SK-N-SH (cell line): ENCODE results near the gene AFF3. TPM values are rescaled to one million over a fixed set of nuclear protein-coding genes. Genes with fewer than 3 reads are reported as not detected.
A peak's percentile ranks its signal among the peaks of the same experiment; 100 is the strongest.

ENCODE experiments used
- CTCF ChIA-PET: fragments of 300-600, 350-600 bp; formaldehyde crosslinking; extraction: SDS; loops from one replicate; lab custom pipeline; 2021; lab: Yijun Ruan, JAX
- POLR2A ChIA-PET: fragments of 350-600 bp; sonication (Branson Sonifier 250); formaldehyde crosslinking; extraction: SDS; loops from one replicate; lab custom pipeline; 2020; ENCODE audit warnings: antibody characterized with exemption, inconsistent platforms; lab: Yijun Ruan, JAX
- DNase-seq: peaks from one replicate; pipeline ENCODE4 v3.0.0; 2012
- H2AFZ ChIP-seq: fragments of 200-600 bp; sonication (generic); 2 replicates; pipeline ENCODE4 v1.8.1; 2016; ENCODE audit warnings: antibody characterized with exemption, mild to moderate bottlenecking, low read depth
- H3F3A ChIP-seq: fragments of 200-600 bp; sonication (generic); replicated peaks from 2 replicates; pipeline ENCODE3; 2016; ENCODE audit warnings: antibody characterized with exemption, mild to moderate bottlenecking; ENCODE audit not compliant: insufficient read depth
- H3K27ac ChIP-seq, 2 experiments: fragments of 200-500 bp in 1 of 2; fragments of 200-600 bp in 1 of 2; sonication (Bioruptor generic) in 1 of 2; sonication (generic), shearing (Covaris generic) in 1 of 2; 2 replicates each; pipeline versions ENCODE4 v1.5.1 to v1.6.1; 2014 to 2016; ENCODE audit warnings: low read depth in 2 of 2, inconsistent platforms in 1 of 2, low read length in 1 of 2, mild to moderate bottlenecking in 1 of 2, mixed read lengths in 1 of 2
- H3K27me3 ChIP-seq: fragments of 200-600 bp; sonication (generic), shearing (Covaris generic); 2 replicates; pipeline ENCODE4 v1.6.1; 2016; ENCODE audit warnings: mixed run types; ENCODE audit not compliant: insufficient read depth
- H3K36me3 ChIP-seq, 2 experiments: fragments of 200-500 bp in 1 of 2; fragments of 200-600 bp in 1 of 2; sonication (Bioruptor generic) in 1 of 2; sonication (generic) in 1 of 2; replicated peaks in 1 of 2; 2 replicates each; pipeline versions ENCODE3 to v1.5.1; 2014 to 2016; ENCODE audit warnings: low read length in 1 of 2, mild to moderate bottlenecking in 1 of 2; ENCODE audit not compliant: insufficient read depth in 2 of 2, control insufficient read depth in 1 of 2
- H3K4me1 ChIP-seq, 2 experiments: fragments of 200-500 bp in 1 of 2; fragments of 200-600 bp in 1 of 2; sonication (Bioruptor generic) in 1 of 2; sonication (generic), shearing (Covaris generic) in 1 of 2; 2 replicates each; pipeline versions ENCODE4 v1.5.1 to v1.6.1; 2014 to 2016; ENCODE audit warnings: low read depth in 1 of 2, low read length in 1 of 2, mixed run types in 1 of 2; ENCODE audit not compliant: insufficient read depth in 2 of 2, control insufficient read depth in 1 of 2
- H3K4me2 ChIP-seq: fragments of 200-600 bp; sonication (generic), shearing (Covaris generic); 2 replicates; pipeline ENCODE4 v1.6.1; 2017; ENCODE audit warnings: mixed run types
- H3K4me3 ChIP-seq, 2 experiments: fragments of 200-500 bp in 1 of 2; fragments of 200-600 bp in 1 of 2; sonication (Bioruptor generic) in 1 of 2; sonication (generic), shearing (Covaris generic) in 1 of 2; 2 replicates each; pipeline versions ENCODE4 v1.5.1 to v1.8.1; 2014 to 2016; ENCODE audit warnings: low read depth in 2 of 2, inconsistent platforms in 1 of 2, low read length in 1 of 2, mild to moderate bottlenecking in 1 of 2, mixed read lengths in 1 of 2, moderate library complexity in 1 of 2
- H3K79me2 ChIP-seq: fragments of 200-600 bp; sonication (generic); 2 replicates; pipeline ENCODE4 v1.8.1; 2017; ENCODE audit warnings: mild to moderate bottlenecking; ENCODE audit not compliant: insufficient read depth
- H3K9ac ChIP-seq: fragments of 200-600 bp; sonication (generic); 2 replicates; pipeline ENCODE4 v1.6.1; 2017; ENCODE audit warnings: mixed run types
- H3K9me2 ChIP-seq: fragments of 200-600 bp; sonication (generic); 2 replicates; pipeline ENCODE4 v1.6.1; 2017; ENCODE audit warnings: mixed run types
- H3K9me3 ChIP-seq: fragments of 200-600 bp; sonication (generic); 2 replicates; pipeline ENCODE4 v1.6.1; 2017; ENCODE audit warnings: mixed run types, mild to moderate bottlenecking, moderate library complexity
- H4K20me1 ChIP-seq: fragments of 200-600 bp; sonication (generic); 2 replicates; pipeline ENCODE4 v1.6.1; 2017; ENCODE audit warnings: mild to moderate bottlenecking, mixed run types; ENCODE audit not compliant: insufficient read depth
- CHD2 ChIP-seq: fragments of 150-350 bp; IDR thresholded peaks from 2 replicates; pipeline ENCODE4 v1.6.1; 2018; ENCODE audit warnings: low read length; ENCODE audit not compliant: partially characterized antibody
- GABPA ChIP-seq: IDR thresholded peaks from 2 replicates; pipeline ENCODE4 v1.4.0; 2012; ENCODE audit warnings: low read depth, mild to moderate bottlenecking
- GATA2 ChIP-seq: sonication (generic); formaldehyde crosslinking; IDR thresholded peaks from 2 replicates; pipeline ENCODE4 v1.5.0; 2020; ENCODE audit warnings: mild to moderate bottlenecking, missing genetic modification reagents
- JUND ChIP-seq: IDR thresholded peaks from 2 replicates; pipeline ENCODE4 v1.4.0; 2012
- MXI1 ChIP-seq: IDR thresholded peaks from 2 replicates; pipeline ENCODE4 v1.6.1; 2012; ENCODE audit warnings: mild to moderate bottlenecking, low read depth, low read length, improper control_type of control experiment
- NFIC ChIP-seq: IDR thresholded peaks from 2 replicates; pipeline ENCODE4 v1.4.0; 2012; ENCODE audit warnings: borderline replicate concordance
- POLR2AphosphoS5 ChIP-seq: IDR thresholded peaks from 2 replicates; pipeline ENCODE4 v1.6.1; 2012; ENCODE audit warnings: low read depth, low read length
- RCOR1 ChIP-seq: fragments of 150-350 bp; IDR thresholded peaks from 2 replicates; pipeline ENCODE4 v1.6.1; 2017; ENCODE audit warnings: antibody characterized with exemption, low read length
- SMC3 ChIP-seq: IDR thresholded peaks from 2 replicates; pipeline ENCODE4 v1.6.1; 2012; ENCODE audit warnings: low read depth, low read length, improper control_type of control experiment
- TAF1 ChIP-seq: IDR thresholded peaks from 2 replicates; pipeline ENCODE4 v1.6.1; 2012; ENCODE audit warnings: low read depth, mild to moderate bottlenecking, low read length, moderate library complexity, borderline replicate concordance
- TEAD4 ChIP-seq: IDR thresholded peaks from 2 replicates; pipeline ENCODE4 v1.4.0; 2012; ENCODE audit warnings: mild to moderate bottlenecking, borderline replicate concordance; ENCODE audit not compliant: insufficient read depth
- YY1 ChIP-seq: IDR thresholded peaks from 2 replicates; pipeline ENCODE4 v1.4.0; 2012; ENCODE audit warnings: low read depth, mild to moderate bottlenecking
- WGBS: methylation state at CpG from one replicate; pipeline ENCODE4 v1.1.6; 2017; ENCODE audit warnings: low lambda C conversion rate; 5-methylcytosine and 5-hydroxymethylcytosine counted together
- polyA plus RNA-seq, 3 experiments: library from polyadenylated mRNA; depleted of rRNA; stranded (reverse); fragments of >200 nt; gene quantifications; 2 replicates each; pipeline ENCODE4 v1.2.3, GENCODE V29; 2012
- TF ChIP-seq, protein P1 (sequence below): fragments of 150-350 bp; IDR thresholded peaks from 2 replicates; pipeline ENCODE4 v1.6.1; 2016; ENCODE audit warnings: mild to moderate bottlenecking, low read depth, low read length
- TF ChIP-seq, protein P2 (sequence below): IDR thresholded peaks from 2 replicates; pipeline ENCODE4 v1.6.1; 2012; ENCODE audit warnings: mild to moderate bottlenecking, low read depth, low read length, moderate library complexity
- TF ChIP-seq, protein P3 (sequence below): IDR thresholded peaks from 2 replicates; pipeline ENCODE4 v1.4.0; 2012; ENCODE audit warnings: low read depth, borderline replicate concordance

Gene AFF3
- polyA plus RNA-seq, 1 of the 3 experiments (the other 2 are of a cell fraction) = 0.36 TPM

DNA sequence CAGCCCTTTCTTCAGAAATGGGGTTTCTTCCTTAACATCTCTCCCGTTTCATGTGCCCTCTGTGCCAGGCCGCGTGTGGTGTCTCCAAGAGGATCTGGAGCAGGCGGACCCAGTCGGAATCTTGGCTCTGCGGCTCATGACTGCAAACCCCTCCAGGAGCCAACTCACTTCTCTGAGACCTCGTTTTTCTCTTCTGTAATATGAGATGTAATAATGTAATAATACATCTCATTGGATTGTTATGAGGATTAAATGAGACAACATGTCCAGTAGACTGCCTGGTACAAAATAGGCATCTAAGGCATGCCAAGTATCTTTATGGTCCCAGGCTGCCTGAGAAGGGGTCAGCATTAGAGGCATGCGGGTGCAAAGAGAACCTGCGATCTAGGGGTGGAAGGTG is 431.2 kb downstream of the AFF3 start:
- no peaks in the 10 kb centered on the region for H3K9me2 ChIP-seq
- ChIA-PET CTCF (no interaction called here), POLR2A (no interaction called here)
- no peaks in the 10 kb centered on the region for H3K36me3 ChIP-seq
- no peak overlapping the region for H3K9ac ChIP-seq
- H4K20me1 ChIP-seq = no peaks in the 10 kb centered on the region
- H2AFZ ChIP-seq = no peak overlapping the region
- WGBS = 71% methylated on average over 9 of the region's 9 CpGs
- no peak overlapping the region for H3K4me2 ChIP-seq
- no peak for DNase-seq
- no peaks in the 10 kb centered on the region for H3K27me3 ChIP-seq
- H3K79me2 ChIP-seq = no peaks in the 10 kb centered on the region
- TF ChIP-seq TAF1 (no peak), YY1 (no peak), MXI1 (no peak), GATA2 (CRISPR knock-in tag) (no peak), CHD2 (no peak), TEAD4 (no peak), POLR2AphosphoS5 (no peak), SMC3 (no peak), RCOR1 (no peak), GABPA (no peak), JUND (no peak), NFIC (no peak)
- TF ChIP-seq, protein P1, sequence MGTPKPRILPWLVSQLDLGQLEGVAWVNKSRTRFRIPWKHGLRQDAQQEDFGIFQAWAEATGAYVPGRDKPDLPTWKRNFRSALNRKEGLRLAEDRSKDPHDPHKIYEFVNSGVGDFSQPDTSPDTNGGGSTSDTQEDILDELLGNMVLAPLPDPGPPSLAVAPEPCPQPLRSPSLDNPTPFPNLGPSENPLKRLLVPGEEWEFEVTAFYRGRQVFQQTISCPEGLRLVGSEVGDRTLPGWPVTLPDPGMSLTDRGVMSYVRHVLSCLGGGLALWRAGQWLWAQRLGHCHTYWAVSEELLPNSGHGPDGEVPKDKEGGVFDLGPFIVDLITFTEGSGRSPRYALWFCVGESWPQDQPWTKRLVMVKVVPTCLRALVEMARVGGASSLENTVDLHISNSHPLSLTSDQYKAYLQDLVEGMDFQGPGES = no peak
- TF ChIP-seq, protein P2, sequence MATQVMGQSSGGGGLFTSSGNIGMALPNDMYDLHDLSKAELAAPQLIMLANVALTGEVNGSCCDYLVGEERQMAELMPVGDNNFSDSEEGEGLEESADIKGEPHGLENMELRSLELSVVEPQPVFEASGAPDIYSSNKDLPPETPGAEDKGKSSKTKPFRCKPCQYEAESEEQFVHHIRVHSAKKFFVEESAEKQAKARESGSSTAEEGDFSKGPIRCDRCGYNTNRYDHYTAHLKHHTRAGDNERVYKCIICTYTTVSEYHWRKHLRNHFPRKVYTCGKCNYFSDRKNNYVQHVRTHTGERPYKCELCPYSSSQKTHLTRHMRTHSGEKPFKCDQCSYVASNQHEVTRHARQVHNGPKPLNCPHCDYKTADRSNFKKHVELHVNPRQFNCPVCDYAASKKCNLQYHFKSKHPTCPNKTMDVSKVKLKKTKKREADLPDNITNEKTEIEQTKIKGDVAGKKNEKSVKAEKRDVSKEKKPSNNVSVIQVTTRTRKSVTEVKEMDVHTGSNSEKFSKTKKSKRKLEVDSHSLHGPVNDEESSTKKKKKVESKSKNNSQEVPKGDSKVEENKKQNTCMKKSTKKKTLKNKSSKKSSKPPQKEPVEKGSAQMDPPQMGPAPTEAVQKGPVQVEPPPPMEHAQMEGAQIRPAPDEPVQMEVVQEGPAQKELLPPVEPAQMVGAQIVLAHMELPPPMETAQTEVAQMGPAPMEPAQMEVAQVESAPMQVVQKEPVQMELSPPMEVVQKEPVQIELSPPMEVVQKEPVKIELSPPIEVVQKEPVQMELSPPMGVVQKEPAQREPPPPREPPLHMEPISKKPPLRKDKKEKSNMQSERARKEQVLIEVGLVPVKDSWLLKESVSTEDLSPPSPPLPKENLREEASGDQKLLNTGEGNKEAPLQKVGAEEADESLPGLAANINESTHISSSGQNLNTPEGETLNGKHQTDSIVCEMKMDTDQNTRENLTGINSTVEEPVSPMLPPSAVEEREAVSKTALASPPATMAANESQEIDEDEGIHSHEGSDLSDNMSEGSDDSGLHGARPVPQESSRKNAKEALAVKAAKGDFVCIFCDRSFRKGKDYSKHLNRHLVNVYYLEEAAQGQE = no peak
- TF ChIP-seq, protein P3, sequence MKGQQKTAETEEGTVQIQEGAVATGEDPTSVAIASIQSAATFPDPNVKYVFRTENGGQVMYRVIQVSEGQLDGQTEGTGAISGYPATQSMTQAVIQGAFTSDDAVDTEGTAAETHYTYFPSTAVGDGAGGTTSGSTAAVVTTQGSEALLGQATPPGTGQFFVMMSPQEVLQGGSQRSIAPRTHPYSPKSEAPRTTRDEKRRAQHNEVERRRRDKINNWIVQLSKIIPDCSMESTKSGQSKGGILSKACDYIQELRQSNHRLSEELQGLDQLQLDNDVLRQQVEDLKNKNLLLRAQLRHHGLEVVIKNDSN = no peak
- TF ChIP-seq, all 33 proteins: peak for 0
- Histone ChIP-seq H3K4me3 (no peak overlapping the region), H3F3A (no peaks in the 10 kb centered on the region), H3K4me1 (peaks cover 0 to 25% of the 10 kb centered on the region in 2 experiments; a peak in 2 of 4 replicates), H3K9me3 (no peaks in the 10 kb centered on the region), H3K27ac (peak overlapping the region in 1 of 2 experiments; percentile 73; a peak in 2 of 4 replicates)
